GM12878 (cell line): Measurements from ENCODE around the gene G2E3. TPM values are rescaled to one million over a fixed set of nuclear protein-coding genes. Genes with fewer than 3 reads are reported as not detected.

Experiments
- ATAC-seq: fragments of 200-7000 bp; cut with Tn5 transposase; 3 replicates; pipeline ENCODE4 v1.9.1; 2020; ENCODE audit warnings: mild to moderate bottlenecking, moderate library complexity
- BruUV-seq: library from RNA; stranded (reverse); fragments of 400-500 nt; replicated peaks from 2 replicates; lab custom pipeline; 2021; lab: Mats Ljungman, UMichigan
- CTCF ChIA-PET: fragments of 300-600 bp; sonication (Branson Sonifier 250); formaldehyde crosslinking; extraction: SDS; loops from one replicate; lab custom pipeline; 2021; ENCODE audit warnings: inconsistent platforms; lab: Yijun Ruan, JAX
- POLR2A ChIA-PET: fragments of 350-600 bp; formaldehyde crosslinking; extraction: SDS; loops from one replicate; lab custom pipeline; 2021; ENCODE audit warnings: inconsistent platforms; lab: Charles Lee
- RAD21 ChIA-PET: fragments of 300-600 bp; sonication (Branson Sonifier 250); formaldehyde crosslinking; loops from one replicate; lab custom pipeline; 2023; ENCODE audit warnings: antibody characterized with exemption; ENCODE audit not compliant: unreplicated experiment; lab: Charles Lee
- SMC1A ChIA-PET: fragments of 300-600 bp; sonication (Branson Sonifier 250); formaldehyde crosslinking; loops from one replicate; lab custom pipeline; 2023; ENCODE audit not compliant: unreplicated experiment, uncharacterized antibody; lab: Charles Lee
- DNase-seq: peaks from one replicate; pipeline ENCODE4 v3.0.0-alpha.2; 2011; ENCODE audit warnings: low read depth, low spot score
- FAIRE-seq: peaks from 3 replicates; lab custom pipeline; 2011; peaks lifted over from hg19 to GRCh38; lab: Jason Lieb, UNC
- H2AFZ ChIP-seq: 2 replicates; pipeline ENCODE4 v1.6.0; 2011; ENCODE audit warnings: low read depth, low read length, control low read depth; ENCODE audit not compliant: control insufficient read depth
- H3K27ac ChIP-seq: 2 replicates; pipeline ENCODE4 v1.5.1; 2011; ENCODE audit warnings: control low read depth; ENCODE audit not compliant: control insufficient read depth, insufficient read depth
- H3K27me3 ChIP-seq, 2 experiments: replicated peaks in 1 of 2; 2 replicates each; pipeline versions ENCODE4 v1.6.0 to v1.6.1; 2011; ENCODE audit warnings: low read length in 1 of 2; ENCODE audit not compliant: control insufficient read depth in 2 of 2, insufficient read depth in 2 of 2
- H3K36me3 ChIP-seq, 2 experiments: 2 replicates each; pipeline ENCODE4 v1.5.1; 2011; ENCODE audit warnings: low read length in 1 of 2; ENCODE audit not compliant: control insufficient read depth in 2 of 2, insufficient read depth in 2 of 2
- H3K4me1 ChIP-seq: 2 replicates; pipeline ENCODE4 v1.6.1; 2011; ENCODE audit warnings: mild to moderate bottlenecking, low read length, moderate library complexity, mixed read lengths; ENCODE audit not compliant: control insufficient read depth, insufficient read depth
- H3K4me2 ChIP-seq: 2 replicates; pipeline ENCODE4 v1.6.0; 2011; ENCODE audit warnings: control low read depth; ENCODE audit not compliant: control insufficient read depth, insufficient read depth
- H3K4me3 ChIP-seq: fragments of 200-600 bp; sonication (generic); 2 replicates; pipeline ENCODE4 v1.5.1; 2016
- H3K79me2 ChIP-seq: 2 replicates; pipeline ENCODE4 v1.6.0; 2011; ENCODE audit warnings: low read length; ENCODE audit not compliant: control insufficient read depth, insufficient read depth
- H3K9ac ChIP-seq: 2 replicates; pipeline ENCODE4 v1.8.0; 2011; ENCODE audit warnings: low read length, control low read depth, mixed read lengths; ENCODE audit not compliant: control insufficient read depth, insufficient read depth
- H3K9me3 ChIP-seq: replicated peaks from 3 replicates; pipeline ENCODE4 v1.5.1; 2011; ENCODE audit warnings: mild to moderate bottlenecking, low read length; ENCODE audit not compliant: control insufficient read depth, insufficient read depth
- H4K20me1 ChIP-seq: 2 replicates; pipeline ENCODE4 v1.6.0; 2011; ENCODE audit not compliant: control insufficient read depth, insufficient read depth
- ATF7 ChIP-seq: fragments of 450-650 bp; IDR thresholded peaks from 2 replicates; pipeline ENCODE4 v1.6.1; 2016; ENCODE audit warnings: low read depth, mild to moderate bottlenecking
- CBFB ChIP-seq: IDR thresholded peaks from 2 replicates; pipeline ENCODE4 v1.6.1; 2016; ENCODE audit warnings: antibody characterized with exemption, low read depth
- DPF2 ChIP-seq: fragments of 450-650 bp; IDR thresholded peaks from 2 replicates; pipeline ENCODE4 v1.6.1; 2017; ENCODE audit warnings: mild to moderate bottlenecking
- FOXK2 ChIP-seq: fragments of 450-650 bp; IDR thresholded peaks from 2 replicates; pipeline ENCODE4 v1.6.1; 2017; ENCODE audit warnings: mild to moderate bottlenecking, moderate library complexity
- GATAD2B ChIP-seq: fragments of 450-650 bp; conservative IDR thresholded peaks from 2 replicates; pipeline ENCODE4 v1.6.1; 2017; ENCODE audit warnings: low read depth, mild to moderate bottlenecking, moderate library complexity
- KAT2A ChIP-seq: conservative IDR thresholded peaks from 2 replicates; pipeline ENCODE4 v1.6.1; 2011; ENCODE audit warnings: low read depth, low read length; ENCODE audit not compliant: control insufficient read depth
- TBL1XR1 ChIP-seq: IDR thresholded peaks from 2 replicates; pipeline ENCODE4 v1.6.1; 2012; ENCODE audit warnings: low read depth, low read length, improper control_type of control experiment
- TCF3 ChIP-seq: IDR thresholded peaks from 2 replicates; pipeline ENCODE4 v1.6.1; 2012; ENCODE audit warnings: low read depth, mild to moderate bottlenecking, low read length, borderline replicate concordance; ENCODE audit not compliant: insufficient read depth
- ZNF217 ChIP-seq: fragments of 450-650 bp; IDR thresholded peaks from 2 replicates; pipeline ENCODE4 v1.6.1; 2017; ENCODE audit warnings: antibody characterized with exemption, mild to moderate bottlenecking
- ZNF384 ChIP-seq: IDR thresholded peaks from 2 replicates; pipeline ENCODE4 v1.6.1; 2012; ENCODE audit warnings: low read depth, mild to moderate bottlenecking, low read length, improper control_type of control experiment, borderline replicate concordance
- WGBS: methylation state at CpG from one replicate; pipeline ENCODE4 v1.1.6; 2016; ENCODE audit warnings: low lambda C conversion rate; ENCODE audit not compliant: insufficient replicate concordance, insufficient coverage; ENCODE audit errors: missing lambda C conversion rate; 5-methylcytosine and 5-hydroxymethylcytosine counted together
- in situ Hi-C: fragments of 300-500 bp; cut with MboI; formaldehyde crosslinking; loops from 9 replicates; pipeline ENCODE4 v1.14.3; 2018; ENCODE audit warnings: mixed read lengths
- intact Hi-C: fragments of 100-400 bp; cut with micrococcal nuclease; formaldehyde crosslinking; loops from one replicate; pipeline ENCODE4 v1.14.2; 2022; ENCODE audit not compliant: unreplicated experiment
- polyA plus RNA-seq, 11 experiments: library from polyadenylated mRNA; depleted of rRNA in 4 of 11; unstranded in 6 of 11; stranded (reverse) in 5 of 11; fragments of >200 nt; fragmentation: Nextera tagmentation in 4 of 11; fragmentation: Illumina TruSeq in 1 of 11; extraction: Ambion mirVana in 4 of 11; extraction: Trizol in 1 of 11; gene quantifications; 1 replicate in 1 of 11; 2 replicates in 10 of 11; pipeline versions ENCODE4 v1.2.1 to v1.2.3, GENCODE V29; 2011 to 2016; ENCODE audit warnings: inconsistent platforms in 2 of 11, missing spikeins in 2 of 11, low read depth in 1 of 11
- total RNA-seq, 4 experiments: library from RNA; depleted of rRNA in 3 of 4; stranded (reverse); fragments of >200 nt in 3 of 4; fragmentation: Illumina TruSeq in 1 of 4; extraction: Trizol in 1 of 4; gene quantifications; 2 replicates each; pipeline versions ENCODE4 v1.2.1 to v1.2.3, GENCODE V29; 2013 to 2021
- TF ChIP-seq, protein P1 (sequence below): fragments of 450-650 bp; IDR thresholded peaks from 2 replicates; pipeline ENCODE4 v1.6.1; 2018; ENCODE audit warnings: borderline replicate concordance, mild to moderate bottlenecking; ENCODE audit not compliant: partially characterized antibody

G2E3 gene
- total and polyA plus RNA-seq, 10 of the 15 experiments (the other 5 are each of a cell fraction or from before 2014, with no cell fraction given) = 10.0 to 38.0 (median 21.1) TPM

DNA sequence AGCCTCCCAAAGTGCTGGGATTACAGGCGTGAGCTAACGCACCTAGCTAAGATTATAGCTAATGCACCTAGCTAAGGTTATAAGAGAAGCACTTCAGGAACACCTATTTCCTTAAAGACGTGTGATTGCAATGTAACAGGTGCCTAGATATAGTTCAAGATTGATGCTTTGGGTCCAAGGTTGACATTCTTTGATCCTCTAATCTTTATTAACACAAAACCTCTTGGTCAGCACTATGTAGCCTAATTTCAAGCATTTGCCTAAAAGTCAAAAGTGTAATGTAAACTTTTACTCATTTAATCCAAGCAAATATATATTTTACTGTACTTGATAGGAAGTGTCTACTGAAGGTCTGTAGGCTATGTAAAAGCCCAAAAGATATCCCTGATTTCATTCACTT lies 99.7 kb downstream of the G2E3 start:
- intact Hi-C loops (no loop called here), in situ Hi-C loops (loop anchor here (5.0 kb wide), 1 partner anchor 249 kb away; no protein-coding TSS in a partner anchor)
- Histone ChIP-seq H3K79me2 (no peaks in the 10 kb centered on the region), H2AFZ (no peak overlapping the region), H3K9ac (no peak overlapping the region), H3K4me3 (no peak overlapping the region), H3K27me3 (no peaks in the 10 kb centered on the region), H4K20me1 (no peaks in the 10 kb centered on the region), H3K4me1 (no peaks in the 10 kb centered on the region), H3K9me3 (no peaks in the 10 kb centered on the region), H3K4me2 (no peak overlapping the region), H3K36me3 (peaks cover 2 to 11% of the 10 kb centered on the region in 2 experiments; a peak in 3 of 4 replicates), H3K27ac (no peak overlapping the region)
- no peak for FAIRE-seq
- WGBS = 98% methylated on average over 3 of the region's 3 CpGs
- ChIA-PET RAD21 (interaction anchor here (1.9 kb wide), 1 partner anchor 248 kb away, joined by 6 read pairs; no protein-coding TSS in a partner anchor), SMC1A (interaction anchor here (1.4 kb wide), 1 partner anchor 211 kb away, joined by 4 read pairs; no protein-coding TSS in a partner anchor), POLR2A (no interaction called here), CTCF (interaction anchor here (1.8 kb wide), 1 partner anchor 249 kb away, joined by 7 read pairs; no protein-coding TSS in a partner anchor)
- TF ChIP-seq CBFB (no peak), TBL1XR1 (no peak), ZNF384 (no peak), KAT2A (no peak), ZNF217 (no peak), ATF7 (no peak), DPF2 (no peak), GATAD2B (no peak), TCF3 (no peak), FOXK2 (no peak)
- TF ChIP-seq, protein P1, sequence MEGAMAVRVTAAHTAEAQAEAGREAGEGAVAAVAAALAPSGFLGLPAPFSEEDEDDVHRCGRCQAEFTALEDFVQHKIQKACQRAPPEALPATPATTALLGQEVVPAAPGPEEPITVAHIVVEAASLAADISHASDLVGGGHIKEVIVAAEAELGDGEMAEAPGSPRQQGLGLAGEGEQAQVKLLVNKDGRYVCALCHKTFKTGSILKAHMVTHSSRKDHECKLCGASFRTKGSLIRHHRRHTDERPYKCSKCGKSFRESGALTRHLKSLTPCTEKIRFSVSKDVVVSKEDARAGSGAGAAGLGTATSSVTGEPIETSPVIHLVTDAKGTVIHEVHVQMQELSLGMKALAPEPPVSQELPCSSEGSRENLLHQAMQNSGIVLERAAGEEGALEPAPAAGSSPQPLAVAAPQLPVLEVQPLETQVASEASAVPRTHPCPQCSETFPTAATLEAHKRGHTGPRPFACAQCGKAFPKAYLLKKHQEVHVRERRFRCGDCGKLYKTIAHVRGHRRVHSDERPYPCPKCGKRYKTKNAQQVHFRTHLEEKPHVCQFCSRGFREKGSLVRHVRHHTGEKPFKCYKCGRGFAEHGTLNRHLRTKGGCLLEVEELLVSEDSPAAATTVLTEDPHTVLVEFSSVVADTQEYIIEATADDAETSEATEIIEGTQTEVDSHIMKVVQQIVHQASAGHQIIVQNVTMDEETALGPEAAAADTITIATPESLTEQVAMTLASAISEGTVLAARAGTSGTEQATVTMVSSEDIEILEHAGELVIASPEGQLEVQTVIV = no peak
- DNase-seq = no peak
- ATAC-seq = no peak
- BruUV-seq = no TSS peak
